Measurements from ENCODE around the gene FLNB. TPM values are rescaled to one million over a fixed set of nuclear protein-coding genes. Genes with fewer than 3 reads are reported as not detected.
A peak's percentile ranks its signal among the peaks of the same experiment; 100 is the strongest.

The FLNB gene
- total and polyA plus RNA-seq, 2 of the 8 experiments (the other 6 are each of a cell fraction or from before 2014, with no cell fraction given) = 72.3 to 118 TPM

DNA sequence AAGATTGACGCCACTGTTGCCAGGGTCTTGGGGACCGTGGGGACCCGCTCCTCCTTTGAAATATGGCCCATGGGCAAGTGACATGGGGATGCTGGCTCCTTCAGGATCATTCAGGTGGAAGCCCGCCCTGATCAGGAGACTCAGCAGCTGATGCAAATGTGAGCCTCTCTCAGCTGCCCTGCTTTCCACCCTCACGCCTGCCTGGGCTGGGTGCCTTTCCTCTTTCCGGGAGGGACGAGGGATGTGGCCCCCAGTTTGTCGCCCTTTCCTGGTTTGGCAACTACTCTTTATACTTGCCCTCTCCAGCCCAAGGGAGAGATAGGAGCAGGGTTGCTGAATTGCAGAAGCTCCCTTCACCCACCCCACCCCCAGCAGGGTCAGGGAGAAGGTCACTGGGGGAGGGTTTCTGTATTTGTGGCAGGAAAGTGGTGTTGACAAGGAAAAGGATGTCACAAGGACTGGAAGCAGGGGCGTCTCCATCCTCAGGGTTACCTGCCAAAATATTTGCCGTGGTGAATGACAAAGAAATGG is 180.8 kb downstream of the FLNB start:
- FAIRE-seq = no peak

More for the DNA sequence above, 180.8 kb downstream of the FLNB start:
- Histone ChIP-seq H3K14ac (ENCODE audit: insufficient read length) (no peak overlapping the region), H3K9me3 (ENCODE audit: insufficient read depth in 2 of 2, low read depth in 1 of 2, low read length in 1 of 2) (no peaks in the 10 kb centered on the region), H3K18ac (ENCODE audit: extremely low read depth, low read length) (no peak overlapping the region), H2BK120ac (replicated peaks; ENCODE audit: low read depth, low read length) (no peak overlapping the region), H3K9ac (replicated peaks in 1 of 4; ENCODE audit: extremely low read depth in 1 of 4, low read depth in 3 of 4, low read length in 3 of 4) (no peak overlapping the region), H3K79me2 (ENCODE audit: control insufficient read depth in 1 of 2, insufficient read depth in 2 of 2, low read length in 2 of 2) (no peaks in the 10 kb centered on the region), H2BK20ac (ENCODE audit: low read length) (no peak overlapping the region; the same call in 1 of the 2 replicates), H2BK12ac (ENCODE audit: low read depth, low read length) (no peak overlapping the region; the same call in 1 of the 2 replicates), H3K4ac (replicated peaks; ENCODE audit: insufficient read length, low read depth, low read length) (no peak overlapping the region), H4K20me1 (replicated peaks in 1 of 2; ENCODE audit: control insufficient read depth in 1 of 2, insufficient read depth in 2 of 2, low read length in 2 of 2) (no peaks in the 10 kb centered on the region), H3K23ac (ENCODE audit: insufficient read length) (no peak overlapping the region), H4K5ac (ENCODE audit: insufficient read length, low read depth, low read length) (no peak overlapping the region), H3K4me2 (ENCODE audit: insufficient read depth in 1 of 2, low read depth in 2 of 2, low read length in 2 of 2) (no peak overlapping the region; a peak in 1 of 4 replicates), H3K79me1 (ENCODE audit: low read depth, low read length) (no peaks in the 10 kb centered on the region), H4K91ac (replicated peaks; ENCODE audit: insufficient read length, low read length) (no peak overlapping the region), H2AFZ (ENCODE audit: low read length) (peak overlapping the region; percentile 60; the same call in 1 of the 2 replicates), H3K4me1 (replicated peaks in 1 of 4; ENCODE audit: control insufficient read depth in 3 of 4, insufficient read depth in 4 of 4, low read length in 3 of 4) (peaks cover 0 to 4% (median 1%) of the 10 kb centered on the region in 4 experiments; a peak in 2 of 7 replicates), H3K23me2 (ENCODE audit: low read depth, low read length) (no peaks in the 10 kb centered on the region), H3K27ac (ENCODE audit: low read depth, low read length) (no peak overlapping the region), H2BK15ac (ENCODE audit: low read length) (0 out of 2 replicates have a peak overlapping the region, but pooled peaks have one; percentile 29), H3K56ac (replicated peaks; ENCODE audit: insufficient read length, low read depth, low read length) (no peak overlapping the region), H3K36me3 (ENCODE audit: control insufficient read depth in 2 of 4, insufficient read depth in 4 of 4, low read length in 3 of 4) (no peaks in the 10 kb centered on the region), H2AK5ac (ENCODE audit: low read depth, low read length) (no peak overlapping the region), H2BK5ac (ENCODE audit: low read depth, low read length) (no peak overlapping the region), H3K27me3 (replicated peaks in 1 of 4; ENCODE audit: control insufficient read depth in 3 of 4, extremely low read depth in 1 of 4, insufficient read depth in 3 of 4, low read length in 3 of 4) (no peaks in the 10 kb centered on the region), H3K4me3 (ENCODE audit: extremely low read depth in 1 of 4, insufficient read depth in 2 of 4, low read depth in 3 of 4, low read length in 4 of 4) (no peak overlapping the region), H4K8ac (ENCODE audit: extremely low read depth, insufficient read depth, low read length) (no peak overlapping the region)
- 87% methylated on average over 9 of the region's 10 CpGs; no CpG with 5 or more reads in 1 of the 2 experiments for WGBS, 2 experiments (ENCODE audit: extremely low coverage in 1 of 2, insufficient coverage in 1 of 2, insufficient read length in 1 of 2, insufficient replicate concordance in 2 of 2, low coverage in 1 of 2, low lambda C conversion rate in 2 of 2, missing lambda C conversion rate in 1 of 2)
- POLR2A ChIA-PET (ENCODE audit: partially characterized antibody) = interaction anchor here (0.5 to 2.7 kb wide), 5 partner anchors 11 to 237 kb away, joined by 3 to 12 read pairs (median 5); partner anchors contain the start of genes HTD2 and RPP14
- no peak for DNase-seq (ENCODE audit: low read depth in 1 of 2, low spot score in 2 of 2)
- CTCF ChIA-PET (ENCODE audit: partially characterized antibody) = interaction anchor here (0.6 to 9.7 kb wide), 33 partner anchors 8 to 319 kb away, joined by 3 to 177 read pairs (median 5); partner anchors contain the start of genes DNASE1L3, HTD2 and RPP14
- TF ChIP-seq CBX5 (IDR thresholded peaks at IDR 0.05; ENCODE audit: low read depth, low read length) (no peak), RXRA (IDR thresholded peaks at IDR 0.05; ENCODE audit: insufficient read depth, low read depth, low read length) (0 out of 2 replicates have a peak, but pooled peaks have one; percentile 29), CHD1 (IDR thresholded peaks at IDR 0.05; ENCODE audit: low read depth, low read length) (no peak), TCF12 (IDR thresholded peaks at IDR 0.05; ENCODE audit: low read depth, low read length) (no peak), SP2 (IDR thresholded peaks at IDR 0.05; ENCODE audit: low read length) (no peak), TAF1 (IDR thresholded peaks at IDR 0.05; ENCODE audit: low read depth, low read length) (no peak), RNF2 (IDR thresholded peaks at IDR 0.05; ENCODE audit: borderline replicate concordance, low read depth, low read length, missing control alignments, poor library complexity, severe bottlenecking) (no peak), JUN (IDR thresholded peaks at IDR 0.05; ENCODE audit: low read depth, low read length) (no peak), POLR2AphosphoS5 (IDR thresholded peaks at IDR 0.05; ENCODE audit: low read depth, low read length) (no peak)
